Fibroblast of mammary gland (primary cell): Measurements from ENCODE around the gene PTPRF.

Experiments
- DNase-seq: peaks from one replicate; pipeline ENCODE4 v3.0.0-alpha.2; 2010; ENCODE audit warnings: low read depth
- H3K4me3 ChIP-seq: 2 replicates; pipeline ENCODE4 v1.5.1; 2011; ENCODE audit warnings: low read depth, mild to moderate bottlenecking, low read length, moderate library complexity; ENCODE audit not compliant: control insufficient read depth
- TF ChIP-seq, protein P1 (sequence below): conservative IDR thresholded peaks from 2 replicates; pipeline ENCODE4 v1.5.1; 2011; ENCODE audit warnings: low read depth, low read length, inconsistent platforms; ENCODE audit not compliant: control insufficient read depth, insufficient read depth

PTPRF gene

DNA sequence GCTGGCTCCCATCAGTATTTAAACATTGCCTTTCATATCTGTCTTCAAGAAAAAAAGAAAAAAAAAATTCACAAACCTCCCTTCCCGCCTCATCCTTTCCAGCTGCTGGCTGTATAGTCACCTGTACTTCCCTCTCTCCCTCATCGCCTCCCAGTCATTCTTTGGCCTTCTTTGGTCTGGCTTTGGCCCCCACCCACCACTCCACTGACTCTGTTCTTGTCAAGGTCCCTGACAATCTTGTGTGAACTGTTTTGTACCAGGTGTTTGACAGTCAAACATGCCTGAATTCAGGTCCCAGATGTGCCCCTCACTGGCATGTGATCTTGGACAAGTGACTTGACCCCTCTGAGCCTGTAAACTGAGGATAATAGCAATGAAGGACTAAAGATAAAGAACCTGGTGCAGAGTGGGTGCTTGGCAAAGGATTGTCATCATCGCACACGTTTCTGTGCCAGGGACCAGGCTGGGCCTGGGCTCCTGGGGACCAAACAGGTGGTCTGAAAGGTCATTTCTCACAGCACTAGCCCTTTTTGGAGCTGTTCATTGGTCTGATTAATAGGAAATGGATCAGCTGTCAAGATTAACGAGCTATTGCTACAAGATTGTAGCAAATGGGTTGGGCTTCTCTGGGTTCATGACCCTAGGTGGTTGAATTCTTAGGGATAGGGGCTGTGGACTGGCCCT is 21.5 kb downstream of the PTPRF start:
- TF ChIP-seq, protein P1, sequence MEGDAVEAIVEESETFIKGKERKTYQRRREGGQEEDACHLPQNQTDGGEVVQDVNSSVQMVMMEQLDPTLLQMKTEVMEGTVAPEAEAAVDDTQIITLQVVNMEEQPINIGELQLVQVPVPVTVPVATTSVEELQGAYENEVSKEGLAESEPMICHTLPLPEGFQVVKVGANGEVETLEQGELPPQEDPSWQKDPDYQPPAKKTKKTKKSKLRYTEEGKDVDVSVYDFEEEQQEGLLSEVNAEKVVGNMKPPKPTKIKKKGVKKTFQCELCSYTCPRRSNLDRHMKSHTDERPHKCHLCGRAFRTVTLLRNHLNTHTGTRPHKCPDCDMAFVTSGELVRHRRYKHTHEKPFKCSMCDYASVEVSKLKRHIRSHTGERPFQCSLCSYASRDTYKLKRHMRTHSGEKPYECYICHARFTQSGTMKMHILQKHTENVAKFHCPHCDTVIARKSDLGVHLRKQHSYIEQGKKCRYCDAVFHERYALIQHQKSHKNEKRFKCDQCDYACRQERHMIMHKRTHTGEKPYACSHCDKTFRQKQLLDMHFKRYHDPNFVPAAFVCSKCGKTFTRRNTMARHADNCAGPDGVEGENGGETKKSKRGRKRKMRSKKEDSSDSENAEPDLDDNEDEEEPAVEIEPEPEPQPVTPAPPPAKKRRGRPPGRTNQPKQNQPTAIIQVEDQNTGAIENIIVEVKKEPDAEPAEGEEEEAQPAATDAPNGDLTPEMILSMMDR = no peak
- DNase-seq = no peak
- H3K4me3 ChIP-seq = no peak overlapping the region

DNA sequence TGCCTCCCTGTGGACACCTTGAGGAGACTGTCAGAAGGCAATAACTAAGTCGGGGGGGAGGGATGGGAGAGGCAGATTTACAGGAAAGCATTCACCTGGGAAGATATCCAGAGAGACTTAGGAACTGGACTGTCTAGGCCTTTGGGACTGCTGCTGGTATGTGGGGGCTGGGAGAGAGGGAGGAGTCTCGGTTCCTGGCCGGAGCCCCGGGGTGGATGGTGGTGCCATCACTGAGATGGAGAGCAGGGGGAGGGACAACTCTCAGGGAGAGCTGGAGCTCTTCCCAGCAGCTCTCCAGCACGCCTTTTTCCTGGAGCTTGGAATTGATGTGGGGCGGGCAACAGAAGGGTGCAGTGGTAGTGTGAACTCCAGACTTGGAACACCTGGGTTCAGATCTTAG is 22.1 kb downstream of the PTPRF start:
- TF ChIP-seq, protein P1 = no peak
- DNase-seq = peak; percentile 22
- H3K4me3 ChIP-seq = no peak overlapping the region

DNA sequence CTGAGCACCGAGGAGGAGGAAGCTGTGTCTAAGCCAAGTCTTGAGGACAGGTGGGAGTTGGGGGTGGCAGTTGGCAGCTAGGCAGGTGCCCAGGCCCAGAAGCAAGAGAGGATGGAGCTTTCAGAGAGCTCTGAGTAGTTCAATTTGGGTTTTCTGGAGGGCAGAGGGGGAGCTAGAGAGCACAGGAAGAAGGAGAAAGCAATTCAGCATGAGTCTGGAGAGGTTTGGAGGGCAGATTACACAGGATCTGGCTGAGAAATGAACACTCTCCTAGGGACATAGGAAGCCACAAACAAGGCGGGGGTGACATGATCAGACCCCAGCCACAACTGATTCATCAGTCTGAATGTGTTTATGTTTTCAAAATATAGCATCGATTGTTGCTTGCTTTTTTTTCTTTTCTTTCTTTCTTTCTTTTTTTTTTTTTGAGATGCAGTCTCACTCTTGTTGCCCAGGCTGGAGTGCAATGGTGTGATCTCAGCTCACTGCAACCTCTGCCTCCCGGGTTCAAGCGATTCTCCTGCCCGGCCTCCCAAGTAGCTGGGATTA is 23.8 kb downstream of the PTPRF start:
- DNase-seq = peak; percentile 65
- H3K4me3 ChIP-seq = no peak overlapping the region
- TF ChIP-seq, protein P1 = peak; percentile 72

DNA sequence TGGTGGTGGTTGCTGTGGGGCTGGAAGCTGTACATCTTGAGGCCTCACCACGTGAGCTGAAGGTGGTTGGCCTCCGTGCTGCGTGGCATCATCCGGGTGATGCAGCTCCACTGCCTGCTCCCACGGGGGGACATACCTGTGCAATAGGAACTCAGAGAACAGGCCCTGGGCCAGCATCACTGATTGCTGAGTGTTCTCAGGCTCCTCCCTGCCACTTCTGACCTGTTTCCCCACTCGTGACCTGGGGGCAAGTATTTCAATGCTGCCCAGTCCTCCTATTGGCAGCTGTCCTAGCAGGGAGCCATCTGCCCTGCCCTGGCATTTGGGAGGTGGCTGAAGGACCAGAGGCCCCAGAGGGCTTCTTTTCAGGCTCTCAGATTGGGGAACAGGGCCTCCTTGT is 26.1 kb downstream of the PTPRF start:
- DNase-seq = no peak
- TF ChIP-seq, protein P1 = no peak
- H3K4me3 ChIP-seq = no peak overlapping the region

DNA sequence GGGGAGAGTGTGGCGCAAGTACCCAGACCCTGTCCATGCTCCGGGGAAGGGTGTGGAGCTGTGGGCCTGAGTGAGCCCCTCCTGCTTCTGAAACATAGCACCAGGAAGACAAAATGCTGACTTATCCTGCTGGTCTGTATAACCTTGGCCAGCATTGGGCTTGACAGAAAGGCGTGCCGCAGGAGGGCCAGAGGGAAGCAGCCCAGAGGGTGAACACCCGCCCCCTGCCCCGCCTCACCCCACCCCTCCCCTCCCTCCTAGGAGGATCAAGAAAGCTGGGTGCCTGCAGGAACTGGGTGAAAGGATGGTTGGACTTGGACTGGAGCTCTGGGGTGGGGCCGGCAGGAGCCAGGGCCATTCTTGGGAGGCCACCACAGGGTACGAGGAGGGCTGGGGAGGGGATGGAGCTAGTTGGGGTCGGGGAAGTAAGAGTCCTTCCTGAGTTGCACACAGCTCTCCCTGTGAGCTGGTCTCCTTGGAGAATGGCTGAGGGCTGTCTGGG is 27.1 kb downstream of the PTPRF start:
- TF ChIP-seq, protein P1 = no peak
- peak; percentile 53 for DNase-seq
- H3K4me3 ChIP-seq = no peak overlapping the region

DNA sequence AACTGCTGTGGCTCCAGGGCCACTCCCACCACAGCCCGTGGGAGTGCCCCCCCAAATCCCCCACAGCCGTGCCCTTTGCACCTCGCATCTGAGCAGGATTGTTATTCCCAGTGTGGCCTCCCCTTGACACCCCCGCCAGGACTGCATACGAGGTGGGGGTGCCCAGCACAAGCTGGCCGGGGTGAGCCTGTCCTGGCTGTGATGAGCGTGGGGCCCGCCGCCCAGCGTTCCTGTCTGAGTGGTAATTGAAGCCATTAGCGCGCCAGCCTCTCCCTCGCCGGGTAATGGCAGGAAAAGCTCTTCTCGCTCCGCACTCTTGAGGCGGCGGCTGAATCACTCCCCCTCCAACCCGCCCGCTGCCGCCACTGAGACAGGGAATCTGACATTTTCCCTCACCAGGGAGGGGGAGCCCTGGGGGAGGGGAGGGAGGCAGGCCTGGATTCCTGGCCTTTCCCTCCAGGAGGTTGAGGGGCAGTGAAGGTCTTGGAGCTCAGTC is 27.7 kb downstream of the PTPRF start:
- TF ChIP-seq, protein P1 = no peak
- no peak overlapping the region for H3K4me3 ChIP-seq
- peak; percentile 38 for DNase-seq
